HEK293 (cell line): ENCODE data around the gene DGAT2L6.

Experiments
- GLI2 ChIP-seq: fragments of 450-650 bp; formaldehyde crosslinking; IDR thresholded peaks from 2 replicates; pipeline ENCODE4; 2017; ENCODE audit warnings: missing biosample characterization, missing genetic modification characterization, low read depth, borderline replicate concordance
- MZF1 ChIP-seq: fragments of 450-650 bp; formaldehyde crosslinking; IDR thresholded peaks from 2 replicates; pipeline ENCODE4 v1.5.1; 2017; ENCODE audit warnings: missing biosample characterization, missing genetic modification characterization, borderline replicate concordance
- PRDM2 ChIP-seq: fragments of 450-650 bp; formaldehyde crosslinking; IDR thresholded peaks from 2 replicates; pipeline ENCODE4 v1.5.1; 2016; ENCODE audit warnings: missing biosample characterization, missing genetic modification characterization, borderline replicate concordance
- RBAK ChIP-seq: fragments of 450-650 bp; formaldehyde crosslinking; IDR thresholded peaks from 2 replicates; pipeline ENCODE4 v1.5.1; 2016; ENCODE audit warnings: missing biosample characterization, missing genetic modification characterization
- SALL2 ChIP-seq: fragments of 450-650 bp; formaldehyde crosslinking; IDR thresholded peaks from 2 replicates; pipeline ENCODE4 v1.5.0; 2017; ENCODE audit warnings: missing biosample characterization, mild to moderate bottlenecking, missing genetic modification characterization, borderline replicate concordance
- SETDB1 ChIP-seq: IDR thresholded peaks from one replicate; pipeline ENCODE4 v1.6.1; 2017; ENCODE audit warnings: mild to moderate bottlenecking, low read length, moderate library complexity, mixed read lengths; ENCODE audit not compliant: insufficient read length
- TRIM28 ChIP-seq: IDR thresholded peaks from 2 replicates; pipeline ENCODE4 v1.6.1; 2011; ENCODE audit warnings: low read length, control low read depth, borderline replicate concordance
- WT1 ChIP-seq: fragments of 450-650 bp; formaldehyde crosslinking; IDR thresholded peaks from 2 replicates; pipeline ENCODE4 v1.5.1; 2016; ENCODE audit warnings: missing biosample characterization, missing genetic modification characterization
- ZBTB7A ChIP-seq: fragments of 450-650 bp; formaldehyde crosslinking; IDR thresholded peaks from 2 replicates; pipeline ENCODE4 v1.5.1; 2016; ENCODE audit warnings: low read depth, missing biosample characterization, missing genetic modification characterization
- ZNF133 ChIP-seq: fragments of 450-650 bp; formaldehyde crosslinking; IDR thresholded peaks from 2 replicates; pipeline ENCODE4 v1.5.1; 2016; ENCODE audit warnings: missing biosample characterization, missing genetic modification characterization
- ZNF140 ChIP-seq: fragments of 450-650 bp; formaldehyde crosslinking; IDR thresholded peaks from 2 replicates; pipeline ENCODE4 v1.5.1; 2016; ENCODE audit warnings: missing biosample characterization, missing genetic modification characterization
- ZNF157 ChIP-seq: fragments of 450-650 bp; formaldehyde crosslinking; IDR thresholded peaks from 2 replicates; pipeline ENCODE4 v1.5.1; 2016; ENCODE audit warnings: missing biosample characterization, missing genetic modification characterization
- ZNF184 ChIP-seq: fragments of 450-650 bp; IDR thresholded peaks from 2 replicates; pipeline ENCODE4 v1.5.1; 2018; ENCODE audit warnings: missing biosample characterization, mild to moderate bottlenecking, missing genetic modification characterization
- ZNF19 ChIP-seq: fragments of 450-650 bp; formaldehyde crosslinking; IDR thresholded peaks from 2 replicates; pipeline ENCODE4; 2016; ENCODE audit warnings: missing biosample characterization, missing genetic modification characterization, low read depth
- ZNF24 ChIP-seq: fragments of 450-650 bp; formaldehyde crosslinking; IDR thresholded peaks from 2 replicates; pipeline ENCODE4 v1.5.1; 2016; ENCODE audit warnings: missing biosample characterization, missing genetic modification characterization
- ZNF292 ChIP-seq: fragments of 450-650 bp; formaldehyde crosslinking; IDR thresholded peaks from 2 replicates; pipeline ENCODE4 v1.5.1; 2016; ENCODE audit warnings: low read depth, missing biosample characterization, missing genetic modification characterization, borderline replicate concordance
- ZNF324 ChIP-seq: fragments of 450-650 bp; formaldehyde crosslinking; IDR thresholded peaks from 2 replicates; pipeline ENCODE4 v1.5.1; 2016; ENCODE audit warnings: missing biosample characterization, missing genetic modification characterization
- ZNF341 ChIP-seq: fragments of 450-650 bp; formaldehyde crosslinking; IDR thresholded peaks from 2 replicates; pipeline ENCODE4; 2016; ENCODE audit warnings: low read depth, missing biosample characterization, missing genetic modification characterization
- ZNF394 ChIP-seq: fragments of 450-650 bp; formaldehyde crosslinking; IDR thresholded peaks from 2 replicates; pipeline ENCODE4 v1.5.1; 2016; ENCODE audit warnings: missing biosample characterization, missing genetic modification characterization, mild to moderate bottlenecking, moderate library complexity, borderline replicate concordance
- ZNF404 ChIP-seq: fragments of 450-650 bp; formaldehyde crosslinking; IDR thresholded peaks from 2 replicates; pipeline ENCODE4 v1.5.1; 2017; ENCODE audit warnings: missing biosample characterization, missing genetic modification characterization
- ZNF416 ChIP-seq: fragments of 450-650 bp; formaldehyde crosslinking; IDR thresholded peaks from 2 replicates; pipeline ENCODE4 v1.5.1; 2016; ENCODE audit warnings: missing biosample characterization, missing genetic modification characterization
- ZNF423 ChIP-seq: fragments of 450-650 bp; formaldehyde crosslinking; IDR thresholded peaks from 2 replicates; pipeline ENCODE4 v1.5.1; 2016; ENCODE audit warnings: missing biosample characterization, missing genetic modification characterization
- ZNF433 ChIP-seq: fragments of 450-650 bp; formaldehyde crosslinking; IDR thresholded peaks from 2 replicates; pipeline ENCODE4 v1.5.1; 2016; ENCODE audit warnings: missing biosample characterization, missing genetic modification characterization, low read depth
- ZNF529 ChIP-seq: fragments of 450-650 bp; formaldehyde crosslinking; IDR thresholded peaks from 2 replicates; pipeline ENCODE4 v1.5.1; 2017; ENCODE audit warnings: missing genetic modification characterization, missing biosample characterization; ENCODE audit not compliant: insufficient replicate concordance
- ZNF544 ChIP-seq: fragments of 450-650 bp; formaldehyde crosslinking; IDR thresholded peaks from 2 replicates; pipeline ENCODE4 v1.5.0; 2017; ENCODE audit warnings: missing biosample characterization, missing genetic modification characterization
- ZNF600 ChIP-seq: fragments of 450-650 bp; formaldehyde crosslinking; IDR thresholded peaks from 2 replicates; pipeline ENCODE4 v1.5.1; 2016; ENCODE audit warnings: missing biosample characterization, missing genetic modification characterization
- ZNF629 ChIP-seq: fragments of 450-650 bp; formaldehyde crosslinking; IDR thresholded peaks from 2 replicates; pipeline ENCODE4 v1.5.1; 2017; ENCODE audit warnings: missing biosample characterization, missing genetic modification characterization
- ZNF747 ChIP-seq: fragments of 450-650 bp; formaldehyde crosslinking; IDR thresholded peaks from 2 replicates; pipeline ENCODE4 v1.5.1; 2016; ENCODE audit warnings: missing biosample characterization, missing genetic modification characterization
- ZNF830 ChIP-seq: fragments of 450-650 bp; IDR thresholded peaks from 2 replicates; pipeline ENCODE4 v1.5.0; 2018; ENCODE audit warnings: missing biosample characterization, missing genetic modification characterization, low read depth, mild to moderate bottlenecking, moderate library complexity
- TF ChIP-seq, protein P1 (sequence below): fragments of 450-650 bp; formaldehyde crosslinking; IDR thresholded peaks from 2 replicates; pipeline ENCODE4 v1.5.1; 2016; ENCODE audit warnings: missing biosample characterization, missing genetic modification characterization
- TF ChIP-seq, protein P2 (sequence below): fragments of 450-650 bp; formaldehyde crosslinking; IDR thresholded peaks from 2 replicates; pipeline ENCODE4 v1.5.1; 2017; ENCODE audit warnings: missing biosample characterization, missing genetic modification characterization
- TF ChIP-seq, protein P3 (sequence below): fragments of 450-650 bp; formaldehyde crosslinking; optimal IDR thresholded peaks from 2 replicates; pipeline ENCODE3; 2016; ENCODE audit warnings: missing biosample characterization, mild to moderate bottlenecking, missing genetic modification characterization

The DGAT2L6 gene

DNA sequence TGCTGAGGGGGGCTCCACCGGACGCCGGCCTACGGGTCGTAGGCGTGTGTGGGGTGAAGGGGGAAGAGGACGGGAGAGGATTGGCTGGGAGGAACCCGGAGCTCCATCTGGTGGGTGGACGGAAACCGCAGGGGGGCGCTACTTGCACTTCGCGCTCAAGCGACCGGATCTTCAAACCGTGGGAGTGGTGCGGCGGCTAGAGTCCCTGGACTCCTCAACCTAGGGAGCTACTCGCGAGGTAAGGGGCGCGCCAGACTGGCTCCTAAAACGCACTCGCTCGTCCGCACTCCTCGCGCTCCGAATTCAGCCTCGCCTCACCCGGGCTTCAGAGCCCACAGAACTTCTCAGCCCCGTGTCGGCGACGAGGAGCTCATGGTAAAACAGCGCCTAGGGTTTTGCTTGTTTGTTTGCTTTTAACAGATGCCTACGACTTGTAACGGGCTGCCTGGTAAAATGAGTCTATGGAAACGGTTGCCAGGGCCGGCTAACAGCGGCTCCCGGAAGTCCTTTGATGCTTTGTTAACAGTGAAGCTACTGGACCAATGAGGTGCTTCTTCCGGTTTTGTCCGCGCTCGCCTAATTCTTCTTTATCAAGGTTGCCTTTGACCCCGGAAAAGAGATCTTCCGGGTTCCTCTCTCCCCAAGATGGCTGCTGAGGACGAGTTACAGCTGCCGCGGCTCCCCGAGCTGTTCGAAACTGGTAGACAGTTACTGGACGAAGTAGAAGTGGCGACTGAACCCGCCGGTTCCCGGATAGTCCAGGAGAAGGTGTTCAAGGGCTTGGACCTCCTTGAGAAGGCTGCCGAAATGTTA is 43.8 kb upstream of the DGAT2L6 start, which contains the start of gene IGBP1 (continued):
- TF ChIP-seq, protein P1, sequence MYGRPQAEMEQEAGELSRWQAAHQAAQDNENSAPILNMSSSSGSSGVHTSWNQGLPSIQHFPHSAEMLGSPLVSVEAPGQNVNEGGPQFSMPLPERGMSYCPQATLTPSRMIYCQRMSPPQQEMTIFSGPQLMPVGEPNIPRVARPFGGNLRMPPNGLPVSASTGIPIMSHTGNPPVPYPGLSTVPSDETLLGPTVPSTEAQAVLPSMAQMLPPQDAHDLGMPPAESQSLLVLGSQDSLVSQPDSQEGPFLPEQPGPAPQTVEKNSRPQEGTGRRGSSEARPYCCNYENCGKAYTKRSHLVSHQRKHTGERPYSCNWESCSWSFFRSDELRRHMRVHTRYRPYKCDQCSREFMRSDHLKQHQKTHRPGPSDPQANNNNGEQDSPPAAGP (tag by site-specific recombination) = 0 out of 2 replicates have a peak, but pooled peaks have one; percentile 19
- TF ChIP-seq ZNF24 = no peak
- TF ChIP-seq ZNF394 (tag by site-specific recombination) = peak; percentile 10; the same call in 1 of the 2 replicates
- no peak for TF ChIP-seq WT1 (tag by site-specific recombination)
- TF ChIP-seq TRIM28 = no peak
- no peak for TF ChIP-seq ZNF544 (tag by site-specific recombination)
- TF ChIP-seq, protein P2, sequence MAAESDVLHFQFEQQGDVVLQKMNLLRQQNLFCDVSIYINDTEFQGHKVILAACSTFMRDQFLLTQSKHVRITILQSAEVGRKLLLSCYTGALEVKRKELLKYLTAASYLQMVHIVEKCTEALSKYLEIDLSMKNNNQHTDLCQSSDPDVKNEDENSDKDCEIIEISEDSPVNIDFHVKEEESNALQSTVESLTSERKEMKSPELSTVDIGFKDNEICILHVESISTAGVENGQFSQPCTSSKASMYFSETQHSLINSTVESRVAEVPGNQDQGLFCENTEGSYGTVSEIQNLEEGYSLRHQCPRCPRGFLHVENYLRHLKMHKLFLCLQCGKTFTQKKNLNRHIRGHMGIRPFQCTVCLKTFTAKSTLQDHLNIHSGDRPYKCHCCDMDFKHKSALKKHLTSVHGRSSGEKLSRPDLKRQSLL (tag by site-specific recombination) = no peak
- no peak for TF ChIP-seq ZNF423 (tag by site-specific recombination)
- peak; percentile 76; the same call in 1 of the 2 replicates for TF ChIP-seq ZNF341 (tag by site-specific recombination)
- TF ChIP-seq ZNF324 = 0 out of 2 replicates have a peak, but pooled peaks have one; percentile 53
- no peak for TF ChIP-seq ZNF433 (tag by site-specific recombination)
- no peak for TF ChIP-seq GLI2 (tag by site-specific recombination)
- TF ChIP-seq ZNF629 = no peak; the same call in 1 of the 2 replicates
- 0 out of 2 replicates have a peak, but pooled peaks have one; percentile 37 for TF ChIP-seq ZNF600
- no peak for TF ChIP-seq PRDM2 (tag by site-specific recombination)
- no peak for TF ChIP-seq ZNF830
- no peak for TF ChIP-seq ZNF292
- no peak for TF ChIP-seq ZNF140 (tag by site-specific recombination)
- no peak for TF ChIP-seq SALL2 (tag by site-specific recombination)
- TF ChIP-seq SETDB1 = no peak
- no peak for TF ChIP-seq ZNF416 (tag by site-specific recombination)
- TF ChIP-seq ZNF157 (tag by site-specific recombination) = no peak
- no peak for TF ChIP-seq ZNF747 (tag by site-specific recombination)
- TF ChIP-seq MZF1 (tag by site-specific recombination) = no peak
- TF ChIP-seq RBAK (tag by site-specific recombination) = no peak
- TF ChIP-seq, protein P3, sequence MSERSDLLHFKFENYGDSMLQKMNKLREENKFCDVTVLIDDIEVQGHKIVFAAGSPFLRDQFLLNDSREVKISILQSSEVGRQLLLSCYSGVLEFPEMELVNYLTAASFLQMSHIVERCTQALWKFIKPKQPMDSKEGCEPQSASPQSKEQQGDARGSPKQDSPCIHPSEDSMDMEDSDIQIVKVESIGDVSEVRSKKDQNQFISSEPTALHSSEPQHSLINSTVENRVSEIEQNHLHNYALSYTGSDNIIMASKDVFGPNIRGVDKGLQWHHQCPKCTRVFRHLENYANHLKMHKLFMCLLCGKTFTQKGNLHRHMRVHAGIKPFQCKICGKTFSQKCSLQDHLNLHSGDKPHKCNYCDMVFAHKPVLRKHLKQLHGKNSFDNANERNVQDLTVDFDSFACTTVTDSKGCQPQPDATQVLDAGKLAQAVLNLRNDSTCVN (tag by site-specific recombination) = peak; percentile 43
- no peak for TF ChIP-seq ZBTB7A
- TF ChIP-seq ZNF184 (tag by site-specific recombination) = no peak
- TF ChIP-seq ZNF19 (tag by site-specific recombination) = no peak
- 0 out of 2 replicates have a peak, but pooled peaks have one; percentile 12 for TF ChIP-seq ZNF133
- TF ChIP-seq ZNF404 = no peak
- no peak for TF ChIP-seq ZNF529 (tag by site-specific recombination)
